SJSA1 (cell line): Measurements from ENCODE around the gene FGD2. TPM values are rescaled to one million over a fixed set of nuclear protein-coding genes. Genes with fewer than 3 reads are reported as not detected.
"Not testable (repeated sequence)": the region's sequence is repeated elsewhere in the genome, so short reads cannot be mapped to it uniquely, and the experiment has no call there.

Experiments used
- DNase-seq, 2 experiments: peaks; one replicate each; pipeline ENCODE4 v3.0.0-alpha.2; 2015 to 2020; ENCODE audit warnings: low spot score in 2 of 2, low read depth in 1 of 2
- H3K27ac ChIP-seq: fragments of 250-450 bp; sonication (Bioruptor Pico); 2 replicates; pipeline ENCODE4 v1.5.1; 2020; ENCODE audit warnings: mild to moderate bottlenecking, moderate library complexity
- H3K27me3 ChIP-seq: fragments of 250-450 bp; sonication (Bioruptor Pico); replicated peaks from 2 replicates; pipeline ENCODE4 v1.5.1; 2020; ENCODE audit warnings: mild to moderate bottlenecking, moderate library complexity
- H3K36me3 ChIP-seq: fragments of 250-450 bp; sonication (Bioruptor Pico); 2 replicates; pipeline ENCODE4 v1.5.1; 2020; ENCODE audit warnings: mild to moderate bottlenecking
- H3K4me1 ChIP-seq: fragments of 250-450 bp; sonication (Bioruptor Pico); replicated peaks from 2 replicates; pipeline ENCODE4 v1.6.1; 2021; ENCODE audit warnings: mild to moderate bottlenecking
- H3K4me3 ChIP-seq: fragments of 250-450 bp; sonication (Bioruptor Pico); 2 replicates; pipeline ENCODE4 v1.5.1; 2020; ENCODE audit warnings: mild to moderate bottlenecking
- H3K9me3 ChIP-seq: fragments of 250-450 bp; sonication (Bioruptor Pico); replicated peaks from 2 replicates; pipeline ENCODE4 v1.5.1; 2020; ENCODE audit warnings: mild to moderate bottlenecking
- total RNA-seq: library from RNA; depleted of rRNA; stranded (reverse); fragments of >200 nt; shearing (Covaris generic); gene quantifications from 2 replicates; pipeline ENCODE4 v1.2.3, GENCODE V29; 2014

Gene FGD2
- total RNA-seq, 1 experiment from 2014 or later: not detected

- no peaks in the 10 kb centered on the region for H3K36me3 ChIP-seq
- no peak for DNase-seq
- no peak overlapping the region for H3K4me3 ChIP-seq
- H3K4me1 ChIP-seq: no peaks in the 10 kb centered on the region
- no peak overlapping the region for H3K27ac ChIP-seq
- no peaks in the 10 kb centered on the region for H3K27me3 ChIP-seq
- H3K9me3 ChIP-seq: no peaks in the 10 kb centered on the region
Observed at GRCh38 chr6:37042150-37042549, 36.7 kb downstream of the FGD2 start.

DNA sequence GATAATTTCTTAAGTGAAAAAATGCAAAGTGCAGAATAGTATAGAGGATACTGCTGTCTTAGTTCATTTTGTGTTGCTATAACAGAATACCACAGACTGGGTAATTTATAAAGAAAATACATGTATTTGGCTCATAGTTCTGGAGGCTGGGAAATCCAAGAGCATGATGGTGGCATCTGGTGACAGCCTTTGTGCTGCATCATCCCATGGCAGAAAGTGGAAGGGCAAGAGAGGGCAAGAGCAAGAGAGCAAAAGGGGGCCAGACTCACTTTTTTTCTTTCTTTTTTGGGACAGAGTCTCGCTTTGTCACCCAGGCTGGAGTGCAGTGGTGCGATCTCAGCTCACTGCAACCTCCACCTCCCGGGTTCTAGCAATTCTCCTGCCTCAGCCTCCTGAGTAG, 37.6 kb downstream of the FGD2 start:
- not testable (repeated sequence) for H3K27ac ChIP-seq, H3K27me3 ChIP-seq, H3K36me3 ChIP-seq, H3K9me3 ChIP-seq, H3K4me3 ChIP-seq, DNase-seq, H3K4me1 ChIP-seq

DNA sequence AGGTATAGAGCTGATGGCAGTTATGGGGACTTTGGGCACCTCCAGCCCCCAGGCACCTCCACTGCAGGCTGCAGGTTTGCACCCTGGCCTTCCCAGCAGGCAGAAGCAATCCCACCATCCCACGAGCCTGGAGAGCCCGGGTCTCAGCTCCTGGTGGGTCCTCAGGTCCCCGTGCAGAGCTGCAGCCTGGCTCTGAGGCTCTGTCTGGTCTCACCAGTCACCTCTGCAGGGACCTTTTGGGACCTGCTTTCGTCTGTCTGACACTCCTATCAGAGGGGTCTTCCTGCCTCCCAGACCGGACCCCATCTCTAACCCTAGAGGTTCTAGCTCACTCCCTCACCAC, 41.9 kb downstream of the FGD2 start:
- H3K9me3 ChIP-seq: no peaks in the 10 kb centered on the region
- no peaks in the 10 kb centered on the region for H3K36me3 ChIP-seq
- no peaks in the 10 kb centered on the region for H3K27me3 ChIP-seq
- no peak for DNase-seq
- peaks cover 31% of the 10 kb centered on the region for H3K4me1 ChIP-seq
- H3K27ac ChIP-seq: no peak overlapping the region
- H3K4me3 ChIP-seq: no peak overlapping the region

DNA sequence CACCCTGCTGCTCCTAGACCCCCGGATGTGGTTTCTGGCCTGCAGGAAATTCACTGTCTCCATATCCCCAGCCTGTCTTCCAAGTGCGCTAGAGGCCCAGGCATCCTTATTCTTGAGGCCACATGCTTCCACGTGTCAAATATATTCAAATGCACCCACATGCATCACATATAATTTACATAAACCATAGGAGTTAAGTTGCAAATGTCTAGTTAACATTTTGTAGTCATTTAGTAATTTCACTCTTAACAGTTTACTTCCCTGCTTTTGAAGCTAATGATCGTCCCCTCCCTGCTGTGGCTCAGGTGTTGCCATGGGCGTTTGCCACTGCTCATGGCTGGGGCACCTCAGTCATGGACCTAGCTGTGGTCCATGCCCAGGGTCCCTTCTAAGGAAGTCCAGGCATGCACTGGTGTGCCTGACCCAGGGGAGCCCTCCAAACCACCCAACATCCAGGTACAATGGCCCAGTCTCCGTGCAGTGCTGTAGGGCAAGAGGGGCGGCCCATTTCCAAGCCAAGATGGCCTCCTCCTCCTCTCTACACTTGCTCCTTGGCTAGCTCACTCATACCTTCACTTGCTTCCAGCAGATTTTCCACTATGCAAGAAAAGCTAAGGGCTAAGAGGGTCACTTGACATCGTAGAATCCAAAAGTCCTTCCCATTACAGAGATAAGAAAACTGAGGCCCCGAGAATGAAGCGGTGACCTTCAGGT, 42.4 kb downstream of the FGD2 start:
- Histone ChIP-seq H3K27ac (no peak overlapping the region), H3K9me3 (no peaks in the 10 kb centered on the region), H3K27me3 (no peaks in the 10 kb centered on the region), H3K4me1 (peaks cover 31% of the 10 kb centered on the region), H3K4me3 (no peak overlapping the region), H3K36me3 (no peaks in the 10 kb centered on the region)
- DNase-seq: no peak

DNA sequence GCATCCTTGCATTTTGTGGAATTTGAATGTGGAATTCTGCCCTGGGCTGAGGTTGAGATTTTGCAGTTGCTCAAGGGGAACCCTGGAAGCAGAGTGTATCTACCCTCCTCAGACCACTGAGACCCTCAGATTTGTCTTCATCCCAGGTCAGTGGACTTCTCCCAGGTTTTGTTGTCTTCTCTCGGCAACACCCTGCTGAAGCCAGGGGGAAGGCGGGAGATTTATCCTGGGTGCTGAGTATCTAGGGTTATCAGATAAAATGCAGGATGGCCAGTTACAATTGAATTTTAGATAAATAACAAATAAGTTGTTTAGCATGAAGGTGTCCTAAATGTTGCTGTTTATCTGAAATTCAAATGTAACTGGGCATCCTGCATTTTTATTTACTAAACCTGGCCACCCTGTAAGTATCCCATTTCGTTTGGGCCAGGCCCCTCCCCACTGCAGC, 43.0 kb downstream of the FGD2 start:
- Histone ChIP-seq H3K36me3 (no peaks in the 10 kb centered on the region), H3K4me3 (no peak overlapping the region), H3K27ac (no peak overlapping the region), H3K4me1 (peaks cover 31% of the 10 kb centered on the region), H3K27me3 (no peaks in the 10 kb centered on the region), H3K9me3 (no peaks in the 10 kb centered on the region)
- no peak for DNase-seq

DNA sequence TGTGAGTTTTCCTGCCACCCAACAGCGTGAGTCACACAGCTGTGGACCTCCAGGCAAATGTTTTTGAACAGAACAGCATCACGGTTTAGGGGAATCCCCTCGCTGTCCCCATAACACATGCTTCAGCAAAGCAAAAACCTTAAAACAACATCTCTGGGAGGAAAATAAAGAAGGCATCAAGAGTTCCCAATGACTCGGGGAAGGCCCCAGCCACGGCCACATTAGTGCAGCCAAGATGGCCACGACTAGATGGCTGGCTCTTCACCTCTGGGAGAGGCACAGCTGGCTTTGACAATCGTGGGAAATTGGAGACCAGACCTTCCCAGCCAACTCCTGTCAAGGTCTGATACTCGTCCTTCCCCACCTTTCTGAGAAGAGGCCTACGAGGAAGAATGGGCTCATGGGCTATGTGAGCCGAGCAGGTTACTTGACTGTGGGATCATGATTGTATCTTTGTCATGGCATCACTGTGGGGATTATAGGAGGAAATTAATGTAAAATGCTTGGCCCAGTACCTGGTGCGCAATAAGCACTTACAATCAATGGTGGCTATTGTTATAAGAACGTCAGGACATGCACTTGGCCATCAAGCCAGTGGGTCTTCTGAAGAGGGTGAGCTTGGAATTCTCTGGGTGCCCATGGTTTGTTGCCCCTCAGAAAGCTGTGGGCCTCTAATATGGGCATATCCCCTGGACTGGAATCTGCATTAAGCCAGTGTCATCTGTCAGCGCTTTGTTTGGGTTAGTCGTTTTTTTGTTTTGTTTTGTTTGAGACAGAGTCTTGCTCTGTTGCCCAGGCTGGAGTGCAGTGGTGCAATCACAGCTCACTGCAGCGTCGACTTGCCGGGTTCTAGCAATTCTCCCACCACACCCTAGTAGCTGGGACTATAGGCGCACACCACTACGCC, 43.6 kb downstream of the FGD2 start:
- peak; percentile 91 to 93 for DNase-seq
- H3K36me3 ChIP-seq: no peaks in the 10 kb centered on the region
- no peaks in the 10 kb centered on the region for H3K9me3 ChIP-seq
- H3K27ac ChIP-seq: peak overlapping the region; percentile 48
- H3K27me3 ChIP-seq: no peaks in the 10 kb centered on the region
- peaks cover 31% of the 10 kb centered on the region for H3K4me1 ChIP-seq
- no peak overlapping the region for H3K4me3 ChIP-seq

GRCh38 chr6:37049758-37050044, 44.2 kb downstream of the FGD2 start:
- H3K36me3 ChIP-seq: no peaks in the 10 kb centered on the region
- H3K27me3 ChIP-seq: no peaks in the 10 kb centered on the region
- H3K9me3 ChIP-seq: no peaks in the 10 kb centered on the region
- DNase-seq: no peak
- H3K4me3 ChIP-seq: no peak overlapping the region
- H3K27ac ChIP-seq: no peak overlapping the region; the same call in 1 of the 2 replicates
- H3K4me1 ChIP-seq: peaks cover 31% of the 10 kb centered on the region

- Histone ChIP-seq H3K27me3 (no peaks in the 10 kb centered on the region), H3K27ac (no peak overlapping the region), H3K4me3 (no peak overlapping the region), H3K9me3 (no peaks in the 10 kb centered on the region), H3K36me3 (no peaks in the 10 kb centered on the region), H3K4me1 (peaks cover 31% of the 10 kb centered on the region)
- no peak for DNase-seq
Observed at GRCh38 chr6:37050045-37050853, 44.8 kb downstream of the FGD2 start.

DNA sequence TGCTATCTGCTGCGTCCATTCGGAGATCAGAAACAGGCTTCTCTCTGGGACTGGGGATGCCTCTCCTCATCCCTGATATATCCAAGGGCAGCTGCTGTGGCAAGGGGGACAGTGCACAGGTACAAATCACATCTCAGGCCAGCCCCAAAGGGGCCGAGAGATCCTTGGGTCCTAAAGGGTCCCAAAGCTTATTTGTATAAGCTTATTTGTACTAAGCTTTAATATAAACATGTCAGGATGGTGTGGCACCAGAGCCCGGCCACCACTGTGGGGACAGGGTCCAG, 45.3 kb downstream of the FGD2 start:
- no peaks in the 10 kb centered on the region for H3K9me3 ChIP-seq
- H3K27ac ChIP-seq: no peak overlapping the region
- peaks cover 33% of the 10 kb centered on the region for H3K4me1 ChIP-seq
- no peaks in the 10 kb centered on the region for H3K27me3 ChIP-seq
- H3K36me3 ChIP-seq: no peaks in the 10 kb centered on the region
- DNase-seq: no peak
- no peak overlapping the region for H3K4me3 ChIP-seq

- Histone ChIP-seq H3K9me3 (no peaks in the 10 kb centered on the region), H3K27ac (no peak overlapping the region), H3K36me3 (no peaks in the 10 kb centered on the region), H3K4me1 (peaks cover 39% of the 10 kb centered on the region), H3K4me3 (no peak overlapping the region), H3K27me3 (no peaks in the 10 kb centered on the region)
- peak; percentile 79 to 88 for DNase-seq
Observed at GRCh38 chr6:37051138-37052026, 45.9 kb downstream of the FGD2 start.

DNA sequence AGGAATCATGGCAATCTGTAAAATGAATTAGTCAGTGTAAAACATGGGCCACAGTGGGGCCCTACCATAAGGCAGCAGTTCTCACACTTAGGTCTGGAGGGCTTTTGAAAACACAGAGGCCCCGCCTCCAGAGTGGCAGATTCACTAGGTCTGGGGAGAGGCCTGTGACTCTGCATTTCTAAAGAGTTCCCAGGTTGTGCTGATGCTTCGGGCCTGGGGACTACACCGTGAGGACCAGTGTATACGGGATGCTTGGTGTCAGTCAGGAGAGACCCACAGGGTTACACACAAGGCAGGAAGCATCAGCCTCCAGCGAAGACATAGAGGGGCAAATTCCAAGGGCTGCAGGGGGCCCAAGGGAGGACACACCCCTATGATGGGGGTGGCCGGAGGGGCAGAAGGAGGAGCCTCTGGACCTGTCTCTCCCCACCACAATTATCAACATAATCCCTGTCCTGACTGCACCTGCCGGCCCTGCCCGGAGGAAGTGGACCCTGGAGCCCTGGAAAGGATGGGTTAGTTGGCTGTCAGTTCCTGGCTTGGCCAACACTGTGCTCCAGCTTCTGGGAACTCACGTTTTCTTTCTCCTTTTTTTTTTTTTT, 46.7 kb downstream of the FGD2 start:
- H3K4me1 ChIP-seq: peaks cover 47% of the 10 kb centered on the region
- no peak for DNase-seq
- no peaks in the 10 kb centered on the region for H3K27me3 ChIP-seq
- no peaks in the 10 kb centered on the region for H3K9me3 ChIP-seq
- no peak overlapping the region for H3K27ac ChIP-seq
- no peak overlapping the region for H3K4me3 ChIP-seq
- no peaks in the 10 kb centered on the region for H3K36me3 ChIP-seq

- H3K36me3 ChIP-seq: no peaks in the 10 kb centered on the region
- no peaks in the 10 kb centered on the region for H3K9me3 ChIP-seq
- H3K27me3 ChIP-seq: no peaks in the 10 kb centered on the region
- no peak overlapping the region for H3K4me3 ChIP-seq
- no peak for DNase-seq
- peaks cover 54% of the 10 kb centered on the region for H3K4me1 ChIP-seq
- no peak overlapping the region for H3K27ac ChIP-seq
Observed at GRCh38 chr6:37053683-37054082, 48.2 kb downstream of the FGD2 start.

DNA sequence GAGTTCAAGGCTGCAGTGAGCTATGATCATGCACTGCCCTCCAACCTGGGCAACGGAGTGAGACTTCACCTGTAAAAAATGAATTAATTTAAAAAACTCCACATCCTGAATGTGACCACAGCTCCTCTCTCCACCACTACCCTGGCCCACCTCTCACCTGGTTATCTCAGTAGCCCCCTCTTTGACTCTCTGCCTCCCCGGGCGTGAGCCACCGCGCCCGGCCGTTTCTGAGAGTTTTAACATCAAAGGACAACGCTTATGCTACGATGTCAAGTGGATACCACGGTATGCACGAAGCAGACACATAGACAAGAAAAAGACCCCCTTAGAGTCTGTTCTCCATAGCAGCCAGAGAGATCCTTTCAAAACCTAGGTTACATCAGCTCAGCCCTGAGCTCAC, 48.7 kb downstream of the FGD2 start:
- peaks cover 52% of the 10 kb centered on the region for H3K4me1 ChIP-seq
- H3K36me3 ChIP-seq: no peaks in the 10 kb centered on the region
- no peak overlapping the region for H3K27ac ChIP-seq
- no peaks in the 10 kb centered on the region for H3K27me3 ChIP-seq
- no peak overlapping the region for H3K4me3 ChIP-seq
- no peak for DNase-seq
- H3K9me3 ChIP-seq: no peaks in the 10 kb centered on the region
